Stimulated activated CD8-positive, alpha-beta memory T cell treated with anti-CD3 and anti-CD28 coated beads, Interleukin-12 subunit alpha, Interleukin-12 subunit beta, amount 100 ng/mL, for 4 hours (primary cell): Measurements from ENCODE around the gene KCNE3.

Experiments
- DNase-seq: peaks from one replicate; pipeline ENCODE4 v3.0.0-alpha.2; 2020; ENCODE audit warnings: low read depth

The KCNE3 gene

DNA sequence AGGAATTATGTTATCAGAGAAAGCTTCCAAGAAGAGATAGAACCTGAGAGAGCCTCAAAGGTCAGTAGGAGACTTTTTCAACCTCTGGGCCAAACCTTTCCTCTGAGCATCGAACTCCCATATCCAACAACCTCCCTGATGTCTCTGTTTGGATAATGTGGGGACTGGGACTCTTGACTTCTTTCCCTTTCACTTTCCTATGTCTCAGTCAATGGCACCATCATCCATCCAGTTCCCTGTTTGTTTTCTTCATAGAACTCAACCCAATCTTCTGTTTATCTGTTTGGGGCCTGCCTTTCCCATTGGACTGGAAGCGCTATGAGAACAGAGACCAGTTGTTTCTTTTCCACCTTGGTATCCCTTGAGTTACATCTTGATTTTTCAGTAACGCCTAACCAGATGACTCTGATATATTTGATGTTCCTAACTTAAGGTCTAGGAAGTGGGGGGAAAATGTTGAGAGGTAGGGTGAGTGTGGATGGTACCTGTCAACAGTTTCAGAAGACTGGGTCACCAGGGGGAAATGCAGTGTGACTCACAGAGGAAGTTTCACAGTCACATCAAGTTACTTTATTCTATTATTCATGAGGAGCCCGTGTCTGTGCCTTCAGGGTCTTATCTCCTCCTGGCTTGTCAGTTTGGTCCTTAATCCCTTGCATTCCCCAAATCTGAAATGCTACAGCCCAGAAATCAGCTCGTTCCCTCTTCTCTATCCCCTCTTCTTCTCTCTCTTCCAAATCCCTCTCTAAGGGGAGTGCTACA is 4.5 kb upstream of the KCNE3 start:
- no peak for DNase-seq

DNA sequence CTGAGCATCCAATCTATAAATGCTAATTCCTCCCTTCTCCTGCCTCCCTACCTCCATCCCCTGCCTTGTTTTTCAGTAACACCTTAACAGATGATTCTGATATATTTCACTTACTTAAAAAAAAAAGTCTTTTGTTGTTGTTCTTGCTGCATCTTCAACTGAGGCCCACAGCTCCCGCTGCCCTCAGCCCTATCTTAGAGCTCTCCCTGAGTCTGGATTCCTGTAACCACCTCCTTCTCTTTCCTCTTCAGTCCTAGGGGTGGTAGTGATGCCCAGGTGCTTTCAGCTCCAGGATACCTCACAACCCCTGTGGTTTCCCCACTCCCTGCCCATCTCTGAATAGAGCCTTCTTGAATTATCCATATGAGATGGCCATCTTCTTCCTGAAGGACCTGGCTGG is 3.7 kb upstream of the KCNE3 start:
- no peak for DNase-seq

DNA sequence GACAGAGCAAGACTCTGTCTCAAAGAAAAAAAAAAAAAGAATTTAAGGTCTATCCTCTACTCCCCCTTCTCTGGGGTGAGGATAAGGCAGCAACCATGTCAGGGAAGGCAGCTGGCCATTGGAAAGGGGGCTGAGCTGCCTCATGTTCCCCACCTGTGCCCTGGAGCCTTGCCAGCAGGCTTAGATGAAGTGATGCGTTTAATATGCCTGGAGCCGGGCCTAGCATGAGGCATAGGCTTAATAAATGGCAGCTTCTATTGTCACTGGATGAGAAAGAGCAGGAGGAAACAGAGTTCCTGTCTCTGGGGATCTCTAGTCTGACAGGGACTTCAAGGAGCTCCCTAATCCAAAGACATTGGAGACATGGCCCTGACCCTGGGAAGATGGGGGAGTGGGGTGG is 3.2 kb upstream of the KCNE3 start:
- DNase-seq = no peak

DNA sequence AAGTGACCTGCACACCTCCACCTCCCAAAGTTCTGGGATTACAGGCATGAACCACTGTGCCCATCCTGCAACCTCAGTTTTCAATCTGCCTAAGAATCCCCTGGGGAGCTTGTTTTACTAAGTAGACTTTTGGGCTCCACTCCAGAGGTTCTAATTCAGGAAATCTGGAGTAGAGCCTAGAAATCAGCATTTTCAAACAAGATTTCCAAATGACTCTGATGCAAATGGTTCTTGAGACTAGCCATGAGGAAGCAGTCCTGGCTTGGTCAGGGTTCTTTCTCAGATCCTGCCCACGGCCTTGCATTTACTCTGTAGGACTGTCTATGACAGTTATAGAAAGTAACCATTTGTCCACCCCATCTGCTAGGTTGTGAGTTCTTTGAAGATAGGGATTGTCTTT is 1.6 kb upstream of the KCNE3 start:
- no peak for DNase-seq

DNA sequence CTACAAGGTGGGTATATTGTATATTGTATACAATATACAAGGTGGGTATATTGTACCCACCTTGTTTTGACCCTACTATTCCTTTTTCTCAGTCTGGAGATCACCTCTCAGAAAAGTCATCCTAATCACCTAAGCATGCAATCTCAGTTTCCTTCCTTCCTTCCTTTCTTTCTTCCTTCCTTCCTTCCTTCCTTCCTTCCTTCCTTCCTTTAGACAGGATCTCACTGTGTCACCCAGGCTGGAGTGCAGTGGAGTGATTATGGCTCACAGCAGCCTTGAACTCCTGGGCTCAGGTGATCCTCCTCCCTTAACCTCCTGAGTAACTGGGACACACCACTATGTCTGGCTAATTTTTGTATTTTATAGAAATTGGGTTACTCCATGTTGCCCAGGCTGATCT is 1.2 kb upstream of the KCNE3 start:
- DNase-seq = no peak

DNA sequence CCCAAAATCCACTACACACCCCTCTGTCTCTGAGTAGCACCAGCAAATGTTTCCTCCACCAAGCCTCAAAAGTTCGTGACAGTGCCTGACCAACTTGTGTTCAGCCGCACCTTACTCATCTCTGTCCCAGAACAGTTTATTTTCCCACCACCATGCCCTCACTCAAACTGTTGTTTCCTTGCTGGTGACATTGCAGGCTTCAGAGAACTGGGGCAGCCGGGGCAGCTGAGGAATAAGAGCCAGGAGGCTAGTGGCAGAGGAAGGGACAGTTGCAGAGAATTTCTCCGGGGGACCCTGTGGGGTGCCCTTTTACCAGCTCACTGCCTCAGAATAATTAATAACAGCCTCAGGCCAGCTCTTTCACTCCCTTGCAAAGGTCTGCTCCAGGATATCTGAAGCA is 709 bp upstream of the KCNE3 start:
- DNase-seq = no peak

DNA sequence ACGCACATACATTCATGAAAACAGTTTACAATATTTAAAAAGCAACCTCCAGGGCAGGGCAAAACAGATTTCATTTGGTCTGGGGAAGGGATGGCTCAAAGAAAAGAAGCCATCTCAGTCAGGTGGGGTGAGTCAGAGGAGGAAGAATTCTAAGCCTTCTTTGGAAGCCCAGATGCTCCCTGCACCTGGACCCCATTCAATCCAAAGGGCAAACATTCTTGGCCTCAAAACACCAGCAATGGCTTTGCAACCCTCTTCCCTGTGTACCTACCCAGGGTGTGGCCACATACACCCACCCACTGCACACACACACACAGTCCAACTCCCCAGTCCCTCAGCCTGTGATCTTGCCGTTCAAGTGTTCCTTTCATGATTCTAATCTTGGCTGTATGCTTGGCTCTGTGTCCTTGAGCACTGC is 2.0 kb downstream of the KCNE3 start:
- DNase-seq = no peak

DNA sequence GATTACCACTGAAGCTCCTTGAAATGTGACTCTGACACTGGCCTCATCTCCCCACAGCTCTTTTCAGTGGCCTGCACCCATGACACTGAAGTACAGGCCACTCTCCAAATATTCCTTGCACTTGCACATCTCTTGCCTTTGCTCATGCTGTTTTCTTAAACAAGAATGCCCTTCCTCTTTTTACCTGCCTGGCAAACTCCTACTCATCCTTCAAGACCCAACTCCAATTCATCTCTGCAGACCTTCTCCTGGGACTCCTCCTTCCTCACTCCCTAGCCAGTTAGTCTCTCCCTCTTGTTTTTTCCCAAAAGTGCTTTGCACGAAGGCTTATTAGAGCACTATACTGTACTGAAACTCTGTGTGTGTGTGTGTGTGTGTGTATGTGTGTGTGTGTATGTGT is 2.6 kb downstream of the KCNE3 start:
- DNase-seq = no peak

DNA sequence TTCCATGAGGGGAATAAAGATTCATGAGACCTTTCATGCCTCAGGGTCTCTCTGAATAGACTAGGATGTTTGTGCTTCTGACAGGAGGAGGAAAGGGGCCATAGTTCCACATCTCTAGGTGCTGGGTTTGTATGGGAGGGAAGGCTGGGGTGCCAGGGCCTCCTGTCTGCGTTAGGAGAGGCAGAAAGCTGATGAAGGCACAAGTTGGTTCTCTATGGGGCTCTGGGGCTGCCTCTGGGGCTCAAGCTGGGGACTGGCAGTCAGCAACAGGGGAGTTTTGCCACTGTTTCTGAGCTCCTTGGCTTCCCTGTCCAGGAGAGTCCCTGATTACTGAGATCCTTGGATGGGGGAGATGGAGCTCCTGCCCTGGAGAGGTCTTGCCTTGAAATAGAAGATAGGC is 4.1 kb downstream of the KCNE3 start:
- no peak for DNase-seq

DNA sequence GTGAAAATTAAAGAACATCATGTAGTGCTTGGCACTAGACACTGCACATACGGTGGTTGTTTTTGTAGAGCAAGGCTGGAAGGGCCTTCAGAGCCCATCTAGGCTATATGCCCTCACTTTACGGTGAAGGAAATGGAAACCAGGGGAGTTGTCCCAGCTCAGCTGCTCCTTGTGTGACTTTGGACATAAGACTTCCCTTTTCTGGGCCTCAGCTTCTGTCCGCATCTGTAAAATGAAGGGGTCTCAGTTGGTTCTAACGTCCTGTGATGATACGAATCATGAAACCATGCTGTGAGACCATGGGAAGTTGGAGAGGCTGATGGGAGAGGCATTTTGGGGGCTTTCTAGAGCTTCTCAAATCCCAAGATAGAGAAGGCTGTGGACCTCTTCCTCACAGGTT is 4.7 kb downstream of the KCNE3 start:
- DNase-seq = no peak

DNA sequence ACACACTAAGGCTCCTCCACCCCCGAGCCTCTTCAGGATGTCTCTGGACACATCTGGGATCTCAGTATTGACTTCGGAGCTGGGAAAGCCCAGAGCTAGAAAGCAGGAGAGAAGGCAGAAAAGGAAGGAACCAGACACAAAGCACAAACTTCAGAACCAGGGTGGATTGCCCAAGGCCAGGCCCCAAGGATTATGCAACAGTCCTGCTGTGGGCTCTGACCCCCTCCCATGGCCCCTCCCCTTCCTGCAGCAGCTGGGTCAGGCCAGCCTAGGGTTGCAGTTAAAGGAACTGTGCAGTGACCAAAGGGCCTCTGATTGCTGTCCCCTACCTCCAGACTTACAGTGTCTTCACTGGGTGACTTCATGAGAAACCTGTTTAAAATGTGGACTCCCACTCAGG is 5.3 kb downstream of the KCNE3 start:
- no peak for DNase-seq

DNA sequence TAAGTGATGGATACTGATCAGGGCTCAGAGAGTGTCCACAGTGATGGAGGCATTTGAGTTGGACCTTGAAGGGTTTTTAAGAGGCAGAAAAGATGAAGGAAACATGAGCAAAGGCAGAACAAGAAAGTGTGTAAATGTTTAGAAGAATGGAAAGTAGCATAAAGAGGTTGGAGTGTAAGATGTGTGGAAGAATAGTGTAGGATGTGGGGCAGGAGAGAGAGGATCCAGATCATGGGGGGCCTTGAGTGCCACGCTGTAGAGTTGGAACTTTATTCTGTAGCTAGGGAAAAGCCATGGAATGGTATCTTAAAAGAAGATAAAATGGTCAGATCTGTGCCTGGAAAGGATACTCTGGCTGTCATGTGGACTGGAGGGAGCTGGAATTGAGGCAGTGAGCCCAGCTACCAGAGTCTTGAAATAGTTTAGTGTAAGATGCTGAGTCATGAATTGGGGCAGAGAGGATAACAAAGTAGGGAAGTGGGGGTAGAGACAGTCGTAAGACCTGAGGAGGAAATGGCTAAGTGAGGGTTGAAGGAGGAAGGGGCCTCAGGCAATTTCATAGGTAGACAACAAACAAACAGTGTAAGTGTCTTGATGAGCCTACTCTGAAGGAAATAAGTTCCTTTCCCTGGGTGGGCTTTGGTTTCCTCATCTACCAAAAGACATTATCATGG is 6.7 kb downstream of the KCNE3 start:
- no peak for DNase-seq

DNA sequence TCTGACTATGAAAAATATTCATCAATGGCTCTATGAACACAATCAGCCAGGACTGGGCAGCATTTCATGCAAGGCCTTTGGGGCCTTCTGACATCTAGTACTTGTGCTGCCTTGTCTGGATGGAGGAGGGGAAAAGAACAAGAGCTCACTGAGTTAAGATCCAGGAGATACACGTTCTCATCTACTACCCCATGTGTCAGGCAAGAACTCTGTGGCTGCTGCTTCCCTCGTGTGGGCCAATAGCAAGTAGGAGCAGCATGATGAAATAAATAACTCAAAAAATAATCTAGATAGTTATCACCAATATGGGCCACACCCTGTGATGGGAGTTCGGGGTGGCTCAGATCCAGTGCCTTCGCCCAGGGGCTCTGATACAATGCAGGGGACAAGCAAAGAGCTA is 7.3 kb downstream of the KCNE3 start:
- DNase-seq = no peak

DNA sequence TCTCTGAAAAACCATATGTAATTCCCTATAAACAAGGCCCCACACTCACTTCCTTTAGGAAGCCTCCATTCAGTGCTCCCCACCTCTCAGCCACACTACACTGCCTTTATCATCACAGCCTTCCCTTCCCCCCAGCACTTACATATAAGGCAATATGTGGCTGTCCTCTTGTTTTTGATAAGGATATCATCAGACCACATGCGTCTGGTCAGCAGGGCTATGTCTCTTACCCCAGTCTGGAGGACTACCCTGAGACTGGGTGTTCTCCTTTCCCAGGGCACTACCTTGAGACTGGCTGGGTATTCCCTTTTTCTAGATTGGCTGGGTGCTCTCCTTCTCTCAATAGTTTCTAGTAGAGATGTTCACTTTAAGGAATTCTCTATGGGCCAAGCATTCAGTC is 7.8 kb downstream of the KCNE3 start:
- DNase-seq = no peak

DNA sequence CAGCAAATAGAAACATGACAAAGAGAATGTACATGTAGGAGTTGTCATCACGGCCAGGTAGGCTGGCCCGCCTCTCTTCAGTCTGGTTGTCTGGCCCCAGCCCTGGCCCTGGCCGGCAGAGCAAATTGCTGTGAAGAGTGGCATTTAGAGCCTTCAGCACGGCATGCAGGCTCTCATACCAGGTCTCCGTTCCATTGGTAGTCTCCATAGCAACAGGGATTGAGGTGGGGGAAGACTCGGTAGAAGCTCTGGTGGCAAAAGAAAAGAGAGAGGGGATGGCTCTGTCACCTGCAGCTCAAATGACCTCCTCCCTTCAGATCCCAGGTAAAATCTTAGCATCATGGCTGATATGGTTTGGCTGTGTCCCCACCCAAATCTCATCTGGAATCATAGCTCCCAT is 10.0 kb downstream of the KCNE3 start:
- no peak for DNase-seq

DNA sequence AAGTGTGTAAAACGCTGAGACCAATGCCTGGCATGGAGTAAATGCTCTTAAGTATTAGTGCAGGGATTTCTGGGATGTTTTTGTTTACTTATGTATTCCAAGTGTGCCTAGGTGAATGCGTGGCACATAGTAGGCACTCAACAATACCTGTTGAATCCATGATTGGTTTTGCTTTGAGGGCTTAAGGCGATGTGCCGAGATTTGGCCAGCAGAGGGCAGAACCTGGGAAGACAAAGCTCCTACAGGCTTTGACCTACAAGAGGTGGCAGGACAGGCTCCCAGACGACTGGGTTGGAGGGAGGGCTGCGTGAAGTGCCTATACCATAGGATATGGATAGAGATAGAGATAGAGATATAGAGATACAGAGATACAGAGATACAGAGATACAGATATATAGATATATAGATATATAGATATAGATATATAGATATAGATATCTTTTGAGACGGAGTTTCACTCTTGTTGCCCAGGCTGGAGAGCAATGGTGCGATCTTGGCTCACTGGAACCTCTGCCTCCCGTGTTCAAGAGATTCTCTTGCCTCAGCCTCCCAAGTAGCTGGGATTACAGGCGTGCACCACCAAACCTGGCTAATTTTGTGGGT is 13.9 kb downstream of the KCNE3 start:
- DNase-seq = peak; percentile 16

DNA sequence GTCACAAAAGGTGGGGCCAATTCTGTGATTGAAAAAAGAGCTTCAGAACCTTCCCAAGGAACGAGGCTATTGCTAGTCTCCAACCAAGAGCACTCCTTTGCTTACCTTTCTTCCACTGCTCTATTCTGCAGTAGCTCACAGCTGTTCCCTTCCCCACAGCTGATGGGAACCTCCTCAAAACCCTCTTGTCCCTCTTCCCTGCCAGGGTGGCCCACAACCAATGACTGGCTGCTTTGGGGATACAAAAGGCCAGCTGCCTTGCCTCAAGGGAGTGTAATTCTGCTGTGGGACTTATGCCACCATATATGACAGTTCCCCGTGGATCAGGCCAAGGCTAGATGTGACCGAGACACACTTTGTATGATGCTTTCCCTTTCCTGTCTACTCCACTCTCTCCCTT is 15.0 kb downstream of the KCNE3 start:
- DNase-seq = no peak

DNA sequence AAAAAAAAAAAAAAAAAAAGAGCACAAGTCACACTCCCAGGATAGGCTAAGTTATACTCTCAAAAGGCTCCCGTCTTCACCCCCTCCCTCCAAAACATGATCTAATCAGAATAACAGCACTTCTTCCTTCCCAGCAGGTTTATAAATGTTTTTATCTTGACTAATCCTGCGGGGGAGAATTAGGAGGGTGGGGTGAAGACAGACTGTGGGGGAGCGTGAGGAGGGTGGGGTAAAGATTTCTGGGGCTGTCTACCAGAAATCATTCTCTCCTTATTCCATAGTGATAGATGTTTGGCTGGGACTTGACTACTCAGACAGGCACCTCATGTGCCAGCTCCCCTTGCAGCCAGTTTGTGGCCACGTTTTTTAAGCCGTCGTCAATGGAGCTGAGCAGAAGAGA is 17.0 kb downstream of the KCNE3 start:
- no peak for DNase-seq

DNA sequence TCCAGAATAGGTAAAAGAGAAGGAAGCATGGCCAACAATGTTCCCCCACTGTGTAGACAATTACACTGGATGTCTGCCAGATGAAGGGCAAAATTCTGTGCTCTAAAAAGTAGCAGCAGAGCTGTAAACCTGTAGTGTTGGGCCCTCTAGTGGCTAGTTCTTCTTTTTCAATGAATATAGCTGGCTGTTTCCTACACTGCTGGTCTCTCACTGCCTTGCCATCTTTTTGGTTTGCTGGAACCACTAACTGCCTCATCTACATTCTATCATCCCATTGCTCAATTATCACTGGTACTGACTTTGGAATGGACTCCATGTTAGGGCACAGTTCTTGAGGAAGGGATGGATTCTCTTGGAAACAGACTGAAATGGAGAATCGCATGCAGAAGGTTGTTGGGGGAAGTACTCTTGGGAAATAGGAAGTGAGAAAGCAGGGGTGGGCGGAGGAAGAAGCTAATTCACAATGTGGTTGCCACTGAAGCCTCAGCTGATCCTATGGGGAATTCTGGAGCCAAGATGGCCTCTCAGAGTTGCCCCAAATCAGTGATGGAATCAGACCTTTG is 17.9 kb downstream of the KCNE3 start:
- DNase-seq = no peak

DNA sequence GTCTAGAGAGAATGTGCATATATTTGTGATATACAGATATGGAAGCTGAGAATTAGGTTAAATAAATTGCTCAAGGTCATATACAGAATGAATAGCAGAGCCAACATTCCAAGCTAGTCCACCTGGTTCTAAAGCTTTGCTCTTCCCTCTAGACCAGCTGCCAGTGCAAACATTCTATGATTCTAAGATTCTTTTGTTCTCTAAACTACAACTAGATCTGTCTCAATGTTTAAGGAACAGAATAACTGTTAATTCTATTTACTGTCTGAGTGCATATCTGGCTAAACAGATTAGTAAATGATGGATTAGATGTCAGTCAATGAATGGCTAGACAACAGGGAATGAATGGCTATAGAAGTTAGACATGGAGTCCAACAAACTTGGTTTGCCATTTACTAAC is 19.6 kb downstream of the KCNE3 start:
- DNase-seq = no peak

DNA sequence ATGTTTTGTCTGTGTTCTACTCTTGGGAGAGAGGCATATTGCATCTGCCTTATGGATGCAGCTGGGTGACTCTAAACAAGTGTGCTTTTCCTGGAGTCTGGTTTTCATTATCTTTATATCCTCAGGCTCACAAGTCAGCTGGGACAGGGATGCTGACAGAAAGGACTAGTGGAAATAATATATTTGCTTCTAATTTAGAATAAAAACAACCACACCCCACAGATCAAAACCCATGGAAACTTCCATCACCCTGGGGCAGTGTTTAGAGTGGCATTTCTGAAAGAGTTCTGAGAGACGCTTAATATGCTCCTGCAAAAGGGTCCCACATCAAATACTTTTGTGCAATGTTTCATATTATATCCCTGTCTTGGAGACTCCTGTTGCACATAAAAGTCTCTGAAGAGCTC is 20.8 kb downstream of the KCNE3 start:
- no peak for DNase-seq

DNA sequence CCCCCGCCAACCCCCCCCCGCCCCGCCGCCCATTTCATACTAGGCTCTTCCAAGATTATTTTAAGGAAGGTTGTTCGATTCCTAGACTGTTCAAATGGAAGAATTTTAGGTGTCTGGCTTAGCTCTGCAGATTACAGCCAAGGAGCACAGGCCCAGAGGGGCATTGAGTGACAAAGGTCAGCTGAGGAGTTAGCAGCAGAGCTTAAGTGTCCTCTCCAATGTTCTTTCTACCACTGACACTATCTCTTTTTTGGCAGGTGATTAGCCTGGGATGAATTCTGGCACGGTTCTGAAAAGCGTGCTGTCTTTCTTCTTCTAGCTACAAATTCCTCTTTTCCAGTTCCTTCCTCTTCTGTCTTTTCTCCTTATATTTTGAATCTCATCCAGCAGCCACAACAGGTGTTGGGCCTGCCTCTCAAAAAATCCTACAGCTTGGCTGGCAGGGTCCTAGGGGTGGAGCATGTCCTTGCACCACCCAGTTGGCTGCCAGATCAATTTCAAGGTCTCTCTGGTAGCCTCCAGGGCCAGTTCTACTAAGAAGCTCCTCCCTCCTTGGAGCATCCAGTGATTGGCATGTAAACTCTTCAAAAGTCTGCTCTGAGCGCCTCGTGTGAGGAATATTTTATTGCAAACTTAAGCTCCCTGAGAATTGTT is 23.0 kb downstream of the KCNE3 start:
- no peak for DNase-seq
